ENCODE results near the gene MRAP2.

GRCh38 chr6:84093441-84094435 is 60.2 kb downstream of the MRAP2 start:
- TF ChIP-seq CTCF (optimal IDR thresholded peaks at IDR 0.05 in 1 of 3, IDR thresholded peaks at IDR 0.05 in 1 of 3, conservative IDR thresholded peaks at IDR 0.05 in 1 of 3; ENCODE audit: extremely low read depth in 1 of 3, insufficient read depth in 2 of 3, low read length in 3 of 3), result no peak
- TF ChIP-seq EZH2 (IDR thresholded peaks at IDR 0.05; ENCODE audit: low read length), result no peak
